K562 treated with DMSO at 1 percent for 24 hours (cell line): ENCODE results near the gene TSNAX. TPM values are rescaled to one million over a fixed set of nuclear protein-coding genes. Genes with fewer than 3 reads are reported as not detected.

Experiments
- total RNA-seq: library from RNA; unstranded; fragments of 300-600 nt; gene quantifications from 2 replicates; pipeline ENCODE4 v1.2.3, GENCODE V29; 2022; ENCODE audit warnings: low read depth; ENCODE audit not compliant: insufficient read depth

Gene TSNAX, protein sequence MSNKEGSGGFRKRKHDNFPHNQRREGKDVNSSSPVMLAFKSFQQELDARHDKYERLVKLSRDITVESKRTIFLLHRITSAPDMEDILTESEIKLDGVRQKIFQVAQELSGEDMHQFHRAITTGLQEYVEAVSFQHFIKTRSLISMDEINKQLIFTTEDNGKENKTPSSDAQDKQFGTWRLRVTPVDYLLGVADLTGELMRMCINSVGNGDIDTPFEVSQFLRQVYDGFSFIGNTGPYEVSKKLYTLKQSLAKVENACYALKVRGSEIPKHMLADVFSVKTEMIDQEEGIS
- total RNA-seq: 29.7 and 30.7 TPM in 2 replicates

DNA sequence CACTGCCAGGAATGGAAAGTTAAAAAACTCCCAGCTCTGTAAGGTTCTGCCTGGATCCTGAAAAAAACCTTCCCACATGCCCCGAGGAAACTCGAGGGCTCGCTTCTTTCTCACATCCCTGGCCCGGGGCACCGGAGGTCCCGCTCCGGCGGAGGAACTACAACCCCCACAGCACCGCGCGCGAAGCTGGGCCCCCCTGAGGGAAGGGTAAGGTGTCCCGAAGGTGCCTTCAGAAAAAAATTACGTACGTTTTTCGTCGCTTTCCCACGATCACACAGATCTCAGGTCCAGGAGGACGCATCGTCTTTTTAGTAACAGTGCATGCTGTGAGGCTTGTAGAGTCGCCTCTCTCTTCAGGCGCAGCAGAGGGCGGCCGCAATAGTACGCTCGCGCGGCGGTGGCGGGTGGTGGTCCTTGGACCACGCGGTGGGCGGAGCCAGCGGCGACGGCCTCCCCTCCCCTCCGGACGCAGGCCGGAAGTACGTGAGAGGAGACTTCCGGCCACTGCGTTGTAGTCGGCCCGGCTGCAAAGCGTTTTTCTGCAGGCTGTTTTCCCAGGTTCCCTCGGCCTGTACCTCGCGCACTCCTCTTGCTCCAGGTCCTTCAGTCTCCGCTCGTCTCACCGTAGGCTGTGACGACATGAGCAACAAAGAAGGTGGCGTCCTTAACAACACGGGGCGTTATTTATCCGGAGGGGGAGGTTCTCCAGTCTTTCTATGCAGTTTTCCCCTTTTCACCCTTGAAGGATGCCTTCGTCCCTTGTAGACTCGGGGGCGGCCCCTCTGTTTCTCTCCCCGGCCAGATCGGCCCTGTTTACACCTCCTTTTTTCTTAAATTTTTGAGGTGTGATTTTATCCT lies at the start of gene TSNAX:
TSS of gene TSNAX (plus strand) at position 498 of the 858 bp plus-strand sequence. CDS start at position 640, 142 bp downstream.

Other genes with a start within 250 kb of the TSNAX start
- 9.9 and 10.1 TPM in 2 replicates for gene EXOC8, start 190.8 kb upstream of the TSNAX start, total RNA-seq
- gene SPRTN, start 190.4 kb upstream of the TSNAX start, total RNA-seq: 12.2 and 12.7 TPM in 2 replicates
- 22.0 and 25.3 TPM in 2 replicates for gene EGLN1, start 106.4 kb upstream of the TSNAX start, total RNA-seq
- 0.19 and 0.65 TPM in 2 replicates for gene DISC1, start 98.1 kb downstream of the TSNAX start, total RNA-seq